T-helper 1 cell treated with Interleukin-12 subunit alpha and Interleukin-12 subunit beta and Interleukin-4 antibody, amounts not matched to agents 30 ng/mL and 1 ng/mL, for 36 hours (primary cell): ENCODE results near the gene RNF7. TPM values are rescaled to one million over a fixed set of nuclear protein-coding genes. Genes with fewer than 3 reads are reported as not detected.
"Not testable (repeated sequence)": the region's sequence is repeated elsewhere in the genome, so short reads cannot be mapped to it uniquely, and the experiment has no call there.

Source experiments
- intact Hi-C: fragments of 100-400 bp; cut with micrococcal nuclease; formaldehyde crosslinking; loops from one replicate; pipeline ENCODE4 v1.15.1; 2024
- total RNA-seq: library from RNA; stranded (reverse); gene quantifications from 2 replicates; pipeline ENCODE4 v1.2.3, GENCODE V29; 2022

Gene RNF7
- 63.8 and 67.4 TPM in 2 replicates for total RNA-seq

DNA sequence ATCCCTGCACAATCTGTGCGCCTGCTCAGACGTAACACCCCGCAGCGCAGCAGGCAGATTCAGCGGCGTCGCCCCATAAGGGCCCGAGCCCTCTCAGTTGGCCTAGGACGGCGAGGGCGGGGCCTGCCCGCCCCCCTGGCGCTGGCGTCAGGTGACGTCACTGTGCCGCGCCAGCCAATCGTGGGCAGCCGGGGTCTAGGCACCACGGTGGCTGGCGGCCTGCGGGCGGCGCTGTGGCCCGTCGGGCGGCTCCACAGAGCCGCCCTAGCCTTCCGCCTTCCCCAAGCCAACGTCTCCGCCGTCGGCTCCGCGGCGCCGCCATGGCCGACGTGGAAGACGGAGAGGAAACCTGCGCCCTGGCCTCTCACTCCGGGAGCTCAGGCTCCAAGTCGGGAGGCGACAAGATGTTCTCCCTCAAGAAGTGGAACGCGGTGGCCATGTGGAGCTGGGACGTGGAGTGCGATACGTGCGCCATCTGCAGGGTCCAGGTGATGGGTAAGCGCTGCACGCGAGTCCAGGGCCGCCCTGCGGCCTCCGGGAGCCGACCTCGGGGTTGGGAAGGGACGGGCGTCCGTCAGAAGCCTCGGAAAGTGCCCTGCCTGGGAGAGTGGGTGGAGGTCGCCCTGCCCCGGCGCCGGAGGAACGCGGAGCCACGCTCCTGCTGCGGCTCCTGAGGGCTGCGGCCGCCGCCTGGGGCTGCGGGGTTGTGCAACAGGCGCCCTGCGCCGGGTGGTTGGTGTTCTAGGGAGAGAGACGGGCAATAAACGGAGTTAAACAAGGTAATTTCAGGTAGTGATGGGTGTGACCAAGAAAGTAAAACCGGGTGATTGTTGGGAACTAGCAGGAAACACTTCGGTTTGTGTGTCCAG, at the start of gene RNF7:
RNF7 (plus strand) TSS at position 277 of the 869 bp plus-strand sequence; CDS start at position 321, 44 bp downstream.
- intact Hi-C loops, result loop anchor here (1.0 to 10.0 kb wide), 22 partner anchors 51 to 1263 kb away; partner anchors contain the start of genes ATR, GK5, PLS1 and PXYLP1

DNA sequence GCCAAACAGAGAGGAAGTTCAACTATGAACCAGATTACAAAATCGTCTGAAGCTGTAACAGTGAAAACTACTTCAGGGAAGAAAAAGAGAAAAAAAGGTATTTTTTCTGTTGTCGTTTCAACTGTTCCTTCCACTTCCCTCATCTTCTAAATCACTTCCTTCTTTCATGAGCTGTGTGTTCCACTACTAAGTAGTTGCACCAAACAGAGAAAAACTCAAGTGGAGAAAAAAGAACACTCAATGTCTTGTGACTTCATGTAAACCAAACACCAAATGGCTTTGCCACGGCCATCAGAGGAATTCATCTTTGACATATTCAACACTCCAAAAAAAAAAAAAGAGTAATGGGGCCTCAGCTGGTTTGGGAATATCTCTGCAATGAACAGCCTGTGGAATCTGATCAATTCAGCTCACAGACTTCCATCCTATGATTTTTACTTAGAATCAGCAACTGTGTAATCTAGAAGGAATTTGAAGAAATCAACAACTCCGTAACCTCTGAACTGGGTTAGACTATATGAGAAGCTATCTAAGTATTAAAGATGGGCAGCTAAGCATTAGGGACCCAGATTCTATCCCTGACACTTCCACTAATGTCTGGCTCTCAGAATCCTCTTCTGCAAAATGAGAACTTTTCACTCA, 47.5 kb upstream of the RNF7 start:
- intact Hi-C loops, result no loop called here

DNA sequence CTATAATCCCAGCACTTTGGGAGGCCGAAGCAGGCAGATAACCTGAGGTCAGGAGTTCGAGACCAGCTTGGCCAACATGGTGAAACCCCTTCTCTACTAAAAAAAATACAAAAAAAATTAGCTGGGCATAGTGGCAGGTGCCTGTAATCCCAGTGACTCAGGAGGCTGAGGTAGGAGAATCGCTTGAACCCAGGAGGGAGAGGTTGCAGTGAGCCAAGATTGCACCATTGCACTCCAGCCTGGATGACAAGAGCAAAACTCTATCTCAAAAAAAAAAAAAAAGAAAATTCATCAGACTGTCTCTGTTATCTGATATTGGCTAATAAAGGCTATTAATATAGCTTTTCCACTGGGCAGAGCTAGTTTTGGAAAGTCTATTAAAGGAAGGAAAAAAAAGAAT, 46.6 kb upstream of the RNF7 start:
- intact Hi-C loops, result not testable (repeated sequence)

- intact Hi-C loops, result not testable (repeated sequence)
Observed at GRCh38 chr3:141692973-141693372, 45.1 kb upstream of the RNF7 start.

DNA sequence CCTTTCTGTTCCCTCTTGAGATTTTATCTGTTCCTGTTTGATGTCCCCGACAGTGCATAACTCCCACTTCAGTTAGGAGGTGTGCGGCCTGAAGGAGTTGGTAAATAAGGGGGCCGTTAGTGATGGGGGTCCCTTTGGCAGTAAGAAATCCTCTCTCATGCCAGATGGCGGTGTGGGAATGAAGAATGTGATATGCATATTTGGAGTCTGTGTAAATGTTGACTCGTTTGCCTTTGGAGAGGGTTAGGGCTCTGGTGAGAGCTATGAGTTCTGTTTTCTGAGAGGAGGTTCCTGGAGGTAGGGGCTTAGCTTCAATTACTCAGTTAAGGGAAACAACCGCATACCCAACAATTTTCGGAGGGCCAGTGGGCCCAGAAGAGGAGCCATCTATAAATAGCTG, 38.8 kb upstream of the RNF7 start:
- intact Hi-C loops, result no loop called here

GRCh38 chr3:141699897-141700296, 38.2 kb upstream of the RNF7 start:
- intact Hi-C loops, result no loop called here

GRCh38 chr3:141703367-141703766, 34.7 kb upstream of the RNF7 start:
- intact Hi-C loops, result not testable (repeated sequence)

DNA sequence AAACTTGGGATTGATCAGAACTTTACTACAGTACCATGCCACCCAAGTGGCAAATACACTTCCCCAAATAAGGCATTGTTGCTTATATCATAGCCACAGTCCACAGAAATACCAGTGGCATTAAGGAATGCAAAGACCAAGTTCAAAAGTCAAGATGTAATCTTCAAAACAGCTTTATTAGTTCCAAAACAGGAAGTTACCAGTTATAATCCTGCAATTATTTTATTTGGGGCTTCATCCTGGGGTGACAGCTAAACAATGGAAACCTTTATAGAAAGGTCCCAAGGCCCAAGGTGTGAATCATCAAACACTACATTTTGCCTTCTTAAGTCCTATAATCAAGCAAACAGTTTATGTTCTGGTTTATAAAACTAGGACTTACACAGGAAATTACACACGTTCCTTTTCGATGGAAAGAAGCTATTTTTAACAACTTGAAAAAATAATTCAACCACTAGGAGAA, 30.3 kb upstream of the RNF7 start:
- intact Hi-C loops, result no loop called here

DNA sequence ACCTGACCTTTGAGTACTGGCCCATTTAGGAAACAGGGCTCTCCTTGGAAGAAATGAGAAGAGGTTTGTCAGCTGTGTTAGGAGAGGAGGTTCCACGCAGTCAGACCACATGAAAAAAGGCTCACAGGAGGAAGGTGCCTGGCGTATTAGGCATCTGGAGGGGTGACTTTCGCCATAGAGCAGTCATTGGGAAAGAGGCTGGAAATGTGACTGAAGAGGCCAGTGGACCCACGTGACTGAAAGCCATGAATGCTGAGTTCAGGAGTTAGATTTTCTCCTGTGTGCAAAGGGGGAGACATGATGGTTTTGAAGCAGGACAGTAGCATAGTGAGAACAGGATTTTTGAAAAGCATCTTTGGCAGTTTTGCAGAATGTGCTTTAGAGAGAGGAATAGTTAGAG, 29.7 kb upstream of the RNF7 start:
- intact Hi-C loops, result no loop called here

GRCh38 chr3:141709126-141709770, 28.9 kb upstream of the RNF7 start:
- intact Hi-C loops, result no loop called here

- intact Hi-C loops, result no loop called here
Observed at GRCh38 chr3:141710121-141710520, 28.0 kb upstream of the RNF7 start.

DNA sequence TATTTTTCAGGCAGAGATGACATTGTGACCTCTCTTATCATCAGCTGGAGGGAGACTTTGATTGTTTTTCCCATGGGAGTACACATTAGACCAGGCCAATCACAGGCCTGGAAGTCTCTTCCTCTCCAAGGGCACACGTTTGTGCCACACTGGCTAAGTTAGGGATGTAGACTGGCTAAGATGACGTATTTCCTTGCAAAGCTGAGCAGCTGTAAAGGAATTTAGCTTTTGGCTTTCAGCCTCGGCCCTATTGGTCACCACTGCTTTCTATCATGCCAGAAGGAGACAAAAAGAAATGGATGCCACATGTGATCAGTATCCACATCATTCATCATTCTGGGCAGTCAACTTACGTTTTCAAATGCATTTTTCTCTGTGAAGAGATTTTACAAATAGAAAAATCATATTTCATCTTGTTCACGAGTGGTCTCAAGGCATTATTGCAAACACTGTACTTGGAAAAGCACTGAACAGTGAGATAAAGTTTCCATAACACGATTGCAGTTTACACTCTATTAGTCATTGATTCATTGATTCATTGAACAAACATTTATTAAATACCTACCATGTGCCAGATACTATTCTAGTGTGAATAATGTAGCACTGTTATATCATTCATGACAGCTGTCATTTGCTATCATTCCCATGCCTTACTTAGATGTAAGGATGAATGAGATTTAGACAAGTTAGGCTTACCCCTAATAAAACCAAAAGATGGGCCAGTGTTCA, 27.0 kb upstream of the RNF7 start:
- intact Hi-C loops, result no loop called here

DNA sequence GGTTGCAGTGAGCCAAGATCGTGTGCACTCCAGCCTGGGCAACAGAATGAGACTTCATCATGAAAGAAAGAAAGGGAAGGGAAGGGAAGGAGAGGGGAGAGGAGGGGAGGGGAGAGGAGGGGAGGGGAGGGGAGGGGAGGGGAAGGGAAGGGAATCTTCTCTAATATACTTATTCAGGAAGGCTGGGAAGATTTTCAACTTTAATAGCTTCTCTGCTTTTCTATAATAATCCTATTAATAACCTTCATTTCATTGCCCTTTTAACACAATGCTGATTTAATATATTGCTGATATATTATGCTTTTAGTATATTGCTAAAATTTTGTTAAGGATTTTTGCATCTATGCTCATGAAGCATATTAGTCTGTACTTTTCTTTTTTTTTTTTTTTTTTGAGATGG, 23.4 kb upstream of the RNF7 start:
- intact Hi-C loops, result no loop called here

- intact Hi-C loops, result no loop called here
Observed at GRCh38 chr3:141722081-141722480, 16.0 kb upstream of the RNF7 start.

DNA sequence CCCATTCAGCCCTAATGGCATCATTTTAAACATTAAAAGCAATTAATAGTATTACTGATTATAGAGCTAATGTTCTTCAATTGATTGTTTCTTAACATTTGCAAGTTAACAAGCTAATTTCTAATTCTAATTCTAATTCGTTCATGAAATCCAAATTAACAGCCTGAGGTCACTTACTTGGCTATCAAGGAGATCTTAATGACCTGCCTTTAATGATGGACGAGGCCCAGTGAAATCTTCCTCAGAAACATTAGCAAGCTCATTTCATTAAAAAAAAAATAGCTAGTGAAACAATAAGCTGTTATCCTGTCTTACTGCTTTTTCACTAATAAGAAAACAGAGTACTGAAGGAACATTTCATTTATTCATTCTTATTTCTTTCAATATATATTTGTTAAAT, 15.4 kb upstream of the RNF7 start:
- intact Hi-C loops, result no loop called here

- intact Hi-C loops, result no loop called here
Observed at GRCh38 chr3:141723255-141723654, 14.8 kb upstream of the RNF7 start.

DNA sequence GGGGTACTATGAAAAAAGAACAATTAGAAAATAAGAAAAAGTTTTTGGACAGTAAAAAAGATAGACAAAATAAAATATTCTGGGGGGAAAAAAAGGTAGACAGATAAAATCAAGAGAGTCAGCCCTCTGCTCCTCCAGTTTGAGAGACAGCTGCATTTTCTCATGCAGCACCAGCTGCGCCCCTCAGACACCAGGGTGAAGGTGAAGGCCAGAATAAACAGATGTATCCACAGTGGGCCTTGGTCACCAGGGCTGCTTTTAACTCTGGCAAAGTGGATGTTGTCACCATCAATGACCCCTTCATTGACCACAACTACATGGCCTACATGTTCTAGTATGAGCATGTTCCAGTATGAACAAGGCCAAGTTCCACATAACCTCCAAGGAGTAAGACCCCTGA, 13.9 kb upstream of the RNF7 start:
- intact Hi-C loops, result no loop called here

DNA sequence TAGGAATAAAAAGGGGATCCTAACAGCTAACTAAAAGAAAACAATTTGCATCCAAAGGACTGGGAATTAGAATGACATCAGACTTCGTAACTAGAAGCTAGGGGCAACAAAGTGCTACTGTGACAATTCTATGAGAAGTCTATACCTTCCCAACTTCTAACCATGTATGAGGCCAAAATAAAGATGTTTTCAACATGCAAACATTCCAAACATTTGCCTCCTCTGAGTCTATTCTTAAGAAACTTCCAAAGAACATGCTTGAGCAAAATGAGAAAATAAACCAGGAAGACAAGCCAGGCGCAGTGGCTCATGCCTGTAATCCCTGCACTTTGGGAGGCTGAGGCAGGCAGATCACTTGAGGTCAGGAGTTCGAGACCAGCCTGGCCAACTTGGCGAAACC, 13.1 kb upstream of the RNF7 start:
- intact Hi-C loops, result no loop called here

DNA sequence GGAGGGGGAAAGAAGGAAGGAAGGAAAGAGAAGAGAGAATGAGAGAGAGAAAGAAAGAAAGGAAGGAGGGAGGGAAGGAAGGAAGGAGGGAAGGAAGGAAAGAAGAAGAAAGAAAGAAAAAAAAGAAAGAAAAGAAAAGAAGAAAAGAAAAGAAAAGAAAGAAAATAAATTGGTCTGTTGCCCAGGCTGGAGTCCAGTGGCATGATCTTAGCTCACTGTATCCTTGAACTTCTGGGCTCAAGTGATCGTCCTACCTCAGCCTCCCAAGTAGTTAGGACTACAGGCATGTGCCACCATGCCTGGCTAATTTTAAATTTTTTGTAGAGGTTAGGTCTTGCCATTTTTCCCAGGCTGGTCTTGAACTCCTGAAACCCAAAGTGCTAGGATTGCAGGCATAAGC, 11.6 kb upstream of the RNF7 start:
- intact Hi-C loops, result no loop called here

- intact Hi-C loops, result loop anchor here (2.0 kb wide), 1 partner anchor 270 kb away; no protein-coding TSS in a partner anchor
Observed at GRCh38 chr3:141728355-141728892, 9.7 kb upstream of the RNF7 start.

DNA sequence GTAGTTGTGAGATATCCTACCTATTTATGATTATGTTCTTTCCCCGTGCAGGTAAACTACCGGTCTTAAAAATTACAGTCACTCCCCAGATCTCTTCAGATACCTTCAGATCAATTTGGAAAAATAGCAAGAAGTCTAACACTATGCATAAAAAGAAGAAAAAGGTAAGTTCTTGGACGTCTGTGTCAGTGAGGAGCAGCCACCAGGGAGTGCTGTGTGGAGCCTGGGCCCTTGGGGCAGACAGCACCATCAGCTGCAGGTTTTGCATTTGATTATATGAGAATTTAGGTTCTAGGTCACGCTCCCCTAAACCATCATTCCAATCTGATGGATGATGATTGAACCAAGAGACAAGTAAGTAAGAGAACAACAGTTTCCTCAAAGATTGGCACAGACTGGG, 8.9 kb upstream of the RNF7 start:
- intact Hi-C loops, result loop anchor here (1.0 to 2.0 kb wide), 2 partner anchors 184 to 270 kb away; no protein-coding TSS in a partner anchor
